HepG2 (cell line): ENCODE data around the gene ODAM.

Source experiments
- ELF1 ChIP-seq: sonication (generic); formaldehyde crosslinking; IDR thresholded peaks from 2 replicates; pipeline ENCODE4 v1.4.0; 2020; ENCODE audit warnings: missing genetic modification reagents
- ELK4 ChIP-seq: sonication (generic); formaldehyde crosslinking; IDR thresholded peaks from 2 replicates; pipeline ENCODE4 v1.9.0; 2021; ENCODE audit warnings: missing genetic modification reagents, borderline replicate concordance
- ZNF891 ChIP-seq: sonication (generic); formaldehyde crosslinking; IDR thresholded peaks from 2 replicates; pipeline ENCODE4 v1.5.0; 2020; ENCODE audit warnings: mild to moderate bottlenecking, missing genetic modification reagents

- TF ChIP-seq ELK4 (CRISPR knock-in tag) (no peak), ZNF891 (CRISPR knock-in tag) (no peak), ELF1 (CRISPR knock-in tag) (no peak)
Measured at GRCh38 chr4:70251250-70251944, 55.9 kb downstream of the ODAM start.
